DND-41 (cell line): ENCODE measurements around the gene RARG.

Experiments used
- CTCF ChIP-seq: IDR thresholded peaks from 2 replicates; pipeline ENCODE4 v1.5.1; 2012; ENCODE audit warnings: borderline replicate concordance, low read length, moderate library complexity, mild to moderate bottlenecking; ENCODE audit not compliant: poor library complexity, severe bottlenecking; ENCODE audit errors: extremely low read depth
- EZH2 ChIP-seq: IDR thresholded peaks from 3 replicates; pipeline ENCODE4 v1.6.1; 2012; ENCODE audit warnings: borderline replicate concordance, low read depth, mild to moderate bottlenecking, moderate library complexity, low read length, inconsistent platforms; ENCODE audit not compliant: severe bottlenecking

GRCh38 chr12:53191096-53191884 lies 40.7 kb downstream of the RARG start:
- TF ChIP-seq CTCF (no peak), EZH2 (no peak)
